LNCAP (cell line): Measurements from ENCODE around the gene SUPT3H.

ENCODE experiments used
- TF ChIP-seq, protein P1 (sequence below): fragments of 450-650 bp; IDR thresholded peaks from 2 replicates; pipeline ENCODE4 v1.5.1; 2017; ENCODE audit warnings: mild to moderate bottlenecking

SUPT3H gene

DNA sequence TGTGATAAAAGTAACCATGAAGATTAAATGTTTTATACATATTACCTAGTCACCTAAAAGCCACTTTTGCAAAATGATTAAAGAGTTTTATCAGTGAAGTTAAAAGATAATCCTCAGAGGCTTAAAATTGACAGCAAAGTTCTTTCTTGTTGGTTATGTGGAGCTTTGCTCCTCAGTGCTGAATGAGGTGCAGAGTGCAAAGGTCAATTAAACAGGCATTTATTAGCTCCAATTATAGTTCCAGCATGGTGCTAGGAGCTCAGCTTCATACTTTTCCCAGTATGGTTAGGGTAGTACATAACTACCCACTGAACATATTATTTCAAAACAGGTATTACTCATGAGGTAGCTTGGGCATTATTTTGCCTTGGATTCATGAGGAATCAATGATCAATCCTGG, 463.6 kb downstream of the SUPT3H start:
- TF ChIP-seq, protein P1, sequence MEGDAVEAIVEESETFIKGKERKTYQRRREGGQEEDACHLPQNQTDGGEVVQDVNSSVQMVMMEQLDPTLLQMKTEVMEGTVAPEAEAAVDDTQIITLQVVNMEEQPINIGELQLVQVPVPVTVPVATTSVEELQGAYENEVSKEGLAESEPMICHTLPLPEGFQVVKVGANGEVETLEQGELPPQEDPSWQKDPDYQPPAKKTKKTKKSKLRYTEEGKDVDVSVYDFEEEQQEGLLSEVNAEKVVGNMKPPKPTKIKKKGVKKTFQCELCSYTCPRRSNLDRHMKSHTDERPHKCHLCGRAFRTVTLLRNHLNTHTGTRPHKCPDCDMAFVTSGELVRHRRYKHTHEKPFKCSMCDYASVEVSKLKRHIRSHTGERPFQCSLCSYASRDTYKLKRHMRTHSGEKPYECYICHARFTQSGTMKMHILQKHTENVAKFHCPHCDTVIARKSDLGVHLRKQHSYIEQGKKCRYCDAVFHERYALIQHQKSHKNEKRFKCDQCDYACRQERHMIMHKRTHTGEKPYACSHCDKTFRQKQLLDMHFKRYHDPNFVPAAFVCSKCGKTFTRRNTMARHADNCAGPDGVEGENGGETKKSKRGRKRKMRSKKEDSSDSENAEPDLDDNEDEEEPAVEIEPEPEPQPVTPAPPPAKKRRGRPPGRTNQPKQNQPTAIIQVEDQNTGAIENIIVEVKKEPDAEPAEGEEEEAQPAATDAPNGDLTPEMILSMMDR: no peak

DNA sequence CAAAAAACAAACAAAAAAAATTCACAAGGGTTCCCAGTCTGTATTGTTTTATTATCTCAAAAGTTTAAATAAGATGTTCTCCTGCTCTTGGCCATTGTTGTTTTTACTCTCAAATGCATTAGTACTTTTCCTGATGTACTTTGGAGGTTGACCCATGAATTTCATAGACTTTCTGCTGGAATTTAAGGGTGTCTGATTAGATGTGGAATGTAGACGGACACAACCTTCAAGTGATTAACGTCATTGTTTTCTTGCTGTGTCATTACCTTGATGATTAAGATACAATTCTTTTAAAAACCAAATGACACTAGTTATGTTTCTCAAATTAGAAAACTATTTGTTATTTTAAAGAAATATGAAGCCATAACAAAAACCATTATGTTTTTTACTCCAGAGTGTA, 471.0 kb downstream of the SUPT3H start:
- TF ChIP-seq, protein P1: no peak

DNA sequence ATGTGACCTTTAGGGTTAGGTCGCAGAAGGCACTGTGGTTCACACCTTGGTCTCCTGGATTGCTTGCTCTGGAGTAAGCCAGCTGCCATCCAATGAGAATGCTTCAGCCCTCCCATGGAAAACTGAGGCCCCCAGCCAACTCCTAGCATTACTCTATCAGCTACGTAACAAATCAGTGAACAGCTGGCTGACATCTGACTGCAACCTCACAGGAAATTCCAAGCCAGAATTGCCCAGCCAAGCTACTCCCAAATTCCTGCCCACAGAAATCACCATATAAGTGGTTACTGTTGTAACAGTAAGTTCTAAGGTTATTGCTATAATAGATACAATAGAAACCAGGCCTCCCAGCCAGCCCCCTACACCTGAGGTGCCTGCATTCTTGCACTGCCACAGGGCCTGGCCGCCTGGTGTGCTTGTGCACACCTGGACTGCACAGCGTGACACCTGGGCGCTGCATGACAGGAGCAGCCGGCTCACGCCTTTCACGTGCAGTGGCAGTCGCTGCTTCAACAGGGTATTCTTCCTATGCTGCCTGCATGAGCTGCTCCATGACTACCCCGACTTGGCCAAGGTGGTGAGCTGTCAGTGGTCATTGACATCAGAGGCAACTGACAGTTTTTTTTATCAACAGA, 479.3 kb downstream of the SUPT3H start:
- TF ChIP-seq, protein P1: no peak

DNA sequence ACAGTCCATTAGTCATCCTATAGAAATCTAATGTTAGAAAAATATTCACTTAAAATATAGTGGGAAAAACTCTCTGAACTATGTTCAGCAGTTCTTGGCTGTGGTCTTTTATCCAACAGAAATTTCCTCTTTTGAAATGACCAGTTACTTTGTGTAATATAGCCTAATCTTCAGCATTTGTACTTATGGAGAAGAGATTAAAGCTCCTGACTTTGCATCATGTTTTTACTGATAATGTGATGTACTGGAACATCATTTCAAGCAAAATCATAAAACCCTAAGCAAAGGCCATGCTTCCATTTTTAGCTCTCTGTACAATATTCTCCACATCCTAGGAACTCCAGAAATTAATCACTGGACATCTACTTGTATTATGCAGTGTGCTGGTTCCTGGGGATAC, 480.4 kb downstream of the SUPT3H start:
- TF ChIP-seq, protein P1: no peak

DNA sequence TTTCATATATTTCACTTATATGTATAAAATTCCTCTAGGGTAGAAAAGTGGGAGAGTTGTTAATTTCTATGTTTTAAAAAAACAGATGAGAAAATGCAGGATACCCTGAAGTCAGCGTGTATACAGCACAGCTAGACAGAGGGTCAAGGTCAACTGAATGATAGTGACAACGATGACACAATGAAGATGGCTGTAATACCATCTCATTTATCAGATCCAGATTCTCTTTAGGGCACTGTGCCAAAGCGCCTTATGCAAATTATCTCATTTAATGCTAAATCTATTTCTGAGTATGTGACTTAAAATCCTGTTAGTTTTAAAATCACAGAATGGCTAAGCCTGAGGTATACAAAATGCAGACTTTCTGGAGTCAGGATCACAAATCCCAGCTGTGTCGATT, 481.0 kb downstream of the SUPT3H start:
- TF ChIP-seq, protein P1: no peak

DNA sequence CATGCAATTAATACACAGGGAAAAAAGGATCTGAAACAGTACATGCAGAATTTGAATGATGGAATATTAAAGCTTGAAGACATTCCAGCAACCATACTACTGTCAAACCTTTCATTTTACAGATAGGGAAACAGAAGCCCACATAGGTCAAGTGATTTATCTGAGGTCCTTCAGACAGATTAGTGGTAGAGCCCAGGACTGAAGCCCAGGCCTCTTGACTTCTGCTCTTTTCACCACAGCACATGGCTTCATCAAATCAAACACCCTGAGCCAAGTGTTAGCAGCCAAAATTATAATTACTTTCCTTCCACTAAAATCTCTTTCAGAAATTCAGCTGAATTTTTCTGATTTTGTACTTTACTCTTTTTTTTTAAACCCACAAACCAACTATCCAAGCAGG, 485.2 kb downstream of the SUPT3H start:
- TF ChIP-seq, protein P1: no peak

DNA sequence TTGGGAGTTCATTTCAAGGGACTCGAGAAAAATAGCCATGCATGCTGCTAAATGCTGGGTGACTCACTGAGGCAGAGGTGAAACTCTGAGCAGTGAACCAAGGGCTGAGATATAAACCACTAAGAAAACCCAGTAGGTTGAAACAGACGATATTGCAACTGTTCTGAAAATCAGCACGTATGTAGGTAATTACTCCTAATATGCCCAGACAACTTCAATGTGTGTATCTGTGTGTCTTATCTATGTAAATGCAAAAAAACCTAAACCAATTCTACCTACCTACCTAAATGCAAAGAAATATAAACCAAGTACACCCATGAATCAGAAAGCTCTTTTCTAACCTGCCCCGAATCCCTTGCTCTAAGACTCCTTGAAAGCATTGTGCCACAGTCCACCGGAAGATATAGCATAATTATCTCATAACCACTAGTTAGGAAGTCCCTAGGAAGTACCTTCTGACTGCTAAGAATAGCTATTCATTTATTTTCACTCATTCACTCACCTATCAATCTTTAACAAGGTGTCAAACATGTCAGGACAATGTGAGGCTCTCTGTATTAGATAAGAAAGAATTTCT, 508.3 kb downstream of the SUPT3H start:
- TF ChIP-seq, protein P1: no peak
